Lung (tissue), 12 donors: ENCODE data around the gene CTRB2. TPM values are rescaled to one million over a fixed set of nuclear protein-coding genes. Genes with fewer than 3 reads are reported as not detected.

Experiments used
- ATAC-seq: fragments of 200-7000 bp; cut with Tn5 transposase; one replicate; pipeline ENCODE4 v1.9.1; 2020; ENCODE audit warnings: moderate number of reproducible peaks; ENCODE audit not compliant: insufficient read depth, low FRiP score
- DNase-seq, 3 donors: peaks; one replicate each; pipeline ENCODE4 v3.0.0-alpha.2; 2013 to 2017
- H3K27ac ChIP-seq, 2 donors: one replicate each; pipeline ENCODE4 v1.5.1; 2013; ENCODE audit warnings: mild to moderate bottlenecking in 2 of 2, moderate library complexity in 2 of 2, control low read depth in 1 of 2, inconsistent platforms in 1 of 2, low read depth in 1 of 2, low read length in 1 of 2
- H3K27me3 ChIP-seq, 3 donors: one replicate each; pipeline ENCODE4 v1.5.1; 2013; ENCODE audit warnings: low read length in 2 of 3; ENCODE audit not compliant: control insufficient read depth in 3 of 3, insufficient read depth in 3 of 3
- H3K36me3 ChIP-seq, 4 donors: one replicate each; pipeline ENCODE4 v1.5.1; 2013; ENCODE audit warnings: low read length in 4 of 4, mild to moderate bottlenecking in 1 of 4, moderate library complexity in 1 of 4; ENCODE audit not compliant: control insufficient read depth in 4 of 4, insufficient read depth in 4 of 4
- H3K4me1 ChIP-seq, 5 donors: one replicate each; pipeline ENCODE4 v1.5.1; 2013; ENCODE audit warnings: low read length in 5 of 5, mild to moderate bottlenecking in 2 of 5, moderate library complexity in 1 of 5; ENCODE audit not compliant: control insufficient read depth in 5 of 5, insufficient read depth in 5 of 5
- H3K4me3 ChIP-seq: one replicate; pipeline ENCODE4 v1.5.1; 2013; ENCODE audit warnings: mild to moderate bottlenecking, control low read depth, moderate library complexity
- H3K9ac ChIP-seq, 2 donors: one replicate each; pipeline ENCODE4 v1.5.1; 2013; ENCODE audit warnings: low read length in 2 of 2, control low read depth in 1 of 2; ENCODE audit not compliant: insufficient read depth in 1 of 2
- H3K9me3 ChIP-seq, 4 donors: one replicate each; pipeline ENCODE4 v1.5.1; 2013; ENCODE audit warnings: low read length in 3 of 4, mild to moderate bottlenecking in 1 of 4, moderate library complexity in 1 of 4; ENCODE audit not compliant: control insufficient read depth in 4 of 4, insufficient read depth in 3 of 4
- CTCF ChIP-seq: IDR thresholded peaks from 2 replicates; pipeline ENCODE4 v1.5.1; 2012; ENCODE audit warnings: mild to moderate bottlenecking; ENCODE audit errors: control extremely low read depth, extremely low read depth
- WGBS, 2 donors: extraction: QIAGEN DNeasy Blood & Tissue Kit; methylation state at CpG; one replicate each; pipeline ENCODE4 v1.1.7; 2013; 5-methylcytosine and 5-hydroxymethylcytosine counted together
- polyA plus RNA-seq, 2 donors: library from polyadenylated mRNA; stranded (reverse); fragments of 200-250 nt; gene quantifications; one replicate each; pipeline ENCODE4 v1.2.1, GENCODE V29; 2013
- total RNA-seq, 2 donors: library from RNA; depleted of rRNA in 1 of 2; stranded (reverse); fragments of >200 nt in 1 of 2; gene quantifications; one replicate each; pipeline ENCODE4 v1.2.1, GENCODE V29; 2014 to 2021
- donor health status: control.
- donor health status: control.
- donor health status: Bipolar disorder and iron deficiency.
- donor health status: healthy.
- donor health status: DM: yes; HTN: yes; CAD: no.

The CTRB2 gene
- total and polyA plus RNA-seq, 4 donors, result 0.65 to 14.6 (median 1.3) TPM; not detected in 1

GRCh38 chr16:75252946-75253911 is 46.3 kb upstream of the CTRB2 start:
- Histone ChIP-seq H3K4me1 (peaks cover 29 to 85% (median 73%) of the 10 kb centered on the region in 5 donors), H3K27me3 (no peaks in the 10 kb centered on the region), H3K36me3 (no peaks in the 10 kb centered on the region), H3K9me3 (no peaks in the 10 kb centered on the region), H3K4me3 (no peak overlapping the region), H3K27ac (peak overlapping the region; percentile 17 to 82), H3K9ac (no peak overlapping the region)
- WGBS, 2 donors, result 57 to 68% methylated on average over 15 of the region's 15 CpGs
- DNase-seq (peak; percentile 76 to 77 (median 77)), ATAC-seq (no peak)
- TF ChIP-seq CTCF, result no peak

GRCh38 chr16:75252049-75252864 is 45.3 kb upstream of the CTRB2 start:
- Histone ChIP-seq H3K9me3 (no peaks in the 10 kb centered on the region), H3K27me3 (no peaks in the 10 kb centered on the region), H3K36me3 (no peaks in the 10 kb centered on the region), H3K4me3 (no peak overlapping the region), H3K9ac (no peak overlapping the region), H3K27ac (peak overlapping the region; percentile 35 to 82), H3K4me1 (peaks cover 27 to 78% (median 72%) of the 10 kb centered on the region in 5 donors)
- 61 to 65% methylated on average over 24 of the region's 24 CpGs for WGBS, 2 donors
- DNase-seq (no peak), ATAC-seq (no peak)
- no peak for TF ChIP-seq CTCF

GRCh38 chr16:75251280-75252048 is 44.5 kb upstream of the CTRB2 start, which contains the start of gene BCAR1:
Gene BCAR1, minus strand, starts transcription at chr16:75251624. Its CDS starts 142 bp downstream, at chr16:75251482.
- ATAC-seq, result peak; percentile 79
- H3K27ac ChIP-seq, result peak within 1 kb of the TSS; percentile 82 to 97
- H3K27me3 ChIP-seq, result no peaks in the 10 kb centered on the region
- H3K36me3 ChIP-seq, result no peaks in the 10 kb centered on the region
- H3K9ac ChIP-seq, result peak within 1 kb of the TSS in 1 of 2 donors; percentile 55
- peaks cover 0 to under 1% (median 0%) of the 10 kb centered on the region in 4 donors for H3K9me3 ChIP-seq
- peak within 1 kb of the TSS; percentile 72 for H3K4me3 ChIP-seq
- H3K4me1 ChIP-seq, result peaks cover 24 to 72% (median 65%) of the 10 kb centered on the region in 5 donors
- DNase-seq, result peak; percentile 91 to 94 (median 93)
- WGBS, 2 donors, result 2% methylated on average over 60 to 84 of the region's 84 CpGs
- no peak for TF ChIP-seq CTCF
